Caco-2 (cell line): ENCODE results near the gene CIPC. TPM values are rescaled to one million over a fixed set of nuclear protein-coding genes. Genes with fewer than 3 reads are reported as not detected.

Source experiments
- BruUV-seq: library from RNA; stranded (reverse); fragments of 400-500 nt; replicated peaks from 2 replicates; lab custom pipeline; 2021; lab: Mats Ljungman, UMichigan
- CTCF ChIA-PET: fragments of 300-600 bp; sonication (Branson Sonifier 250); formaldehyde crosslinking; loops from one replicate; lab custom pipeline; 2022; ENCODE audit warnings: antibody characterized with exemption; lab: Charles Lee
- POLR2A ChIA-PET: fragments of 300-600 bp; sonication (Branson Sonifier 250); formaldehyde crosslinking; loops from one replicate; lab custom pipeline; 2022; ENCODE audit warnings: antibody characterized with exemption; lab: Charles Lee
- DNase-seq, 2 experiments: peaks; one replicate each; pipeline versions ENCODE4 v3.0.0 to v3.0.0-alpha.2; 2020 to 2022
- H3K27me3 ChIP-seq: replicated peaks from 2 replicates; pipeline ENCODE4 v1.6.0; 2011; ENCODE audit warnings: low read length; ENCODE audit not compliant: control insufficient read depth, insufficient read depth
- H3K36me3 ChIP-seq: 2 replicates; pipeline ENCODE4 v1.5.1; 2011; ENCODE audit warnings: low read length; ENCODE audit not compliant: control insufficient read depth, insufficient read depth
- H3K4me1 ChIP-seq: fragments of 250-450 bp; sonication (Bioruptor Pico); 2 replicates; pipeline ENCODE4 v1.5.1; 2020; ENCODE audit warnings: mild to moderate bottlenecking
- H3K4me3 ChIP-seq: 2 replicates; pipeline ENCODE4 v1.5.1; 2011; ENCODE audit warnings: low read depth, mild to moderate bottlenecking, control low read depth, low read length
- H3K9me3 ChIP-seq: fragments of 250-450 bp; sonication (Bioruptor Pico); 2 replicates; pipeline ENCODE4 v1.5.1; 2020; ENCODE audit warnings: mild to moderate bottlenecking, moderate library complexity
- H3K27ac Mint-ChIP-seq: one replicate; pipeline ENCODE4 v1.8.0; 2022; ENCODE audit warnings: mixed read lengths; ENCODE audit not compliant: unreplicated experiment
- H3K27me3 Mint-ChIP-seq: one replicate; pipeline ENCODE4 v1.8.0; 2022; ENCODE audit warnings: mixed read lengths; ENCODE audit not compliant: insufficient read depth, unreplicated experiment
- H3K36me3 Mint-ChIP-seq: one replicate; pipeline ENCODE4 v1.8.0; 2022; ENCODE audit warnings: mild to moderate bottlenecking, mixed read lengths; ENCODE audit not compliant: insufficient read depth, unreplicated experiment
- H3K4me1 Mint-ChIP-seq: one replicate; pipeline ENCODE4 v1.8.0; 2022; ENCODE audit warnings: low read depth, mixed read lengths; ENCODE audit not compliant: unreplicated experiment
- H3K4me3 Mint-ChIP-seq: one replicate; pipeline ENCODE4 v1.8.0; 2022; ENCODE audit warnings: mild to moderate bottlenecking, moderate library complexity, mixed read lengths; ENCODE audit not compliant: unreplicated experiment
- H3K9me3 Mint-ChIP-seq: one replicate; pipeline ENCODE4 v1.8.0; 2022; ENCODE audit warnings: mixed read lengths; ENCODE audit not compliant: unreplicated experiment
- CTCF ChIP-seq, 2 experiments: fragments of 200-600 bp in 1 of 2; IDR thresholded peaks; 1 replicate in 1 of 2; 2 replicates in 1 of 2; pipeline versions ENCODE4 v1.5.1 to v1.8.0; 2011 to 2022; ENCODE audit warnings: antibody characterized with exemption in 1 of 2, control low read depth in 1 of 2, inconsistent platforms in 1 of 2, low read depth in 1 of 2, low read length in 1 of 2, mild to moderate bottlenecking in 1 of 2, moderate library complexity in 1 of 2; ENCODE audit not compliant: insufficient read depth in 1 of 2, severe bottlenecking in 1 of 2, unreplicated experiment in 1 of 2
- intact Hi-C: fragments of 100-400 bp; cut with micrococcal nuclease; formaldehyde crosslinking; loops from one replicate; pipeline ENCODE4 v1.10.0; 2022; ENCODE audit not compliant: unreplicated experiment
- total RNA-seq: library from RNA; stranded (reverse); gene quantifications from 2 replicates; pipeline ENCODE4 v1.2.3, GENCODE V29; 2022

CIPC gene
- total RNA-seq, 1 experiment from 2014 or later = 15.4 TPM

- H3K27me3 ChIP-seq = no peaks in the 10 kb centered on the region
- Mint-ChIP-seq H3K9me3 (no peaks in the 10 kb centered on the region), H3K27ac (no peak overlapping the region), H3K4me1 (no peaks in the 10 kb centered on the region), H3K27me3 (peaks cover 7% of the 10 kb centered on the region), H3K4me3 (no peak overlapping the region), H3K36me3 (no peaks in the 10 kb centered on the region)
- intact Hi-C loops = no loop called here
- 0 out of 2 replicates have a peak, but pooled peaks cover 5% of the 10 kb centered on the region for H3K4me1 ChIP-seq
- ChIA-PET POLR2A (no interaction called here), CTCF (no interaction called here)
- TF ChIP-seq CTCF (IDR thresholded peaks at IDR 0.05; ENCODE audit: insufficient read depth in 1 of 2, low read depth in 1 of 2, low read length in 1 of 2, severe bottlenecking in 1 of 2, unreplicated experiment in 1 of 2) = no peak
- DNase-seq = no peak
- H3K9me3 ChIP-seq = no peaks in the 10 kb centered on the region
- no TSS peak for BruUV-seq
- no peak overlapping the region for H3K4me3 ChIP-seq
- H3K36me3 ChIP-seq = no peaks in the 10 kb centered on the region
Observed at GRCh38 chr14:77125281-77125801, 27.3 kb downstream of the CIPC start.

- Histone ChIP-seq H3K27me3 (no peaks in the 10 kb centered on the region), H3K36me3 (no peaks in the 10 kb centered on the region), H3K4me3 (no peak overlapping the region), H3K9me3 (no peaks in the 10 kb centered on the region), H3K4me1 (0 out of 2 replicates have a peak, but pooled peaks cover 5% of the 10 kb centered on the region)
- CTCF ChIA-PET = no interaction called here
- H3K27ac Mint-ChIP-seq = no peak overlapping the region
- POLR2A ChIA-PET = no interaction called here
- H3K4me3 Mint-ChIP-seq = no peak overlapping the region
- DNase-seq = no peak
- peaks cover 7% of the 10 kb centered on the region for H3K27me3 Mint-ChIP-seq
- H3K36me3 Mint-ChIP-seq = no peaks in the 10 kb centered on the region
- H3K4me1 Mint-ChIP-seq = no peaks in the 10 kb centered on the region
- H3K9me3 Mint-ChIP-seq = no peaks in the 10 kb centered on the region
- intact Hi-C loops = no loop called here
- no peak for TF ChIP-seq CTCF (IDR thresholded peaks at IDR 0.05; ENCODE audit: insufficient read depth in 1 of 2, low read depth in 1 of 2, low read length in 1 of 2, severe bottlenecking in 1 of 2, unreplicated experiment in 1 of 2)
- BruUV-seq = no TSS peak
Observed at GRCh38 chr14:77125823-77126325, 27.8 kb downstream of the CIPC start.

- Mint-ChIP-seq H3K4me1 (no peaks in the 10 kb centered on the region), H3K27ac (no peak overlapping the region), H3K9me3 (no peaks in the 10 kb centered on the region), H3K36me3 (no peaks in the 10 kb centered on the region), H3K27me3 (peaks cover 7% of the 10 kb centered on the region), H3K4me3 (no peak overlapping the region)
- no peak overlapping the region for H3K4me3 ChIP-seq
- H3K4me1 ChIP-seq = 0 out of 2 replicates have a peak, but pooled peaks cover 5% of the 10 kb centered on the region
- intact Hi-C loops = no loop called here
- no TSS peak for BruUV-seq
- no peaks in the 10 kb centered on the region for H3K27me3 ChIP-seq
- TF ChIP-seq CTCF (IDR thresholded peaks at IDR 0.05; ENCODE audit: insufficient read depth in 1 of 2, low read depth in 1 of 2, low read length in 1 of 2, severe bottlenecking in 1 of 2, unreplicated experiment in 1 of 2) = no peak
- POLR2A ChIA-PET = no interaction called here
- no peak for DNase-seq
- CTCF ChIA-PET = no interaction called here
- H3K9me3 ChIP-seq = no peaks in the 10 kb centered on the region
- no peaks in the 10 kb centered on the region for H3K36me3 ChIP-seq
Observed at GRCh38 chr14:77126461-77126990, 28.5 kb downstream of the CIPC start.
